ENCODE data around the gene PLEKHA4. TPM values are rescaled to one million over a fixed set of nuclear protein-coding genes. Genes with fewer than 3 reads are reported as not detected.

Gene PLEKHA4
- total and polyA plus RNA-seq, 10 of the 15 experiments (the other 5 are each of a cell fraction or from before 2014, with no cell fraction given), result 0.13 to 10.0 (median 6.4) TPM; not detected in 1

DNA sequence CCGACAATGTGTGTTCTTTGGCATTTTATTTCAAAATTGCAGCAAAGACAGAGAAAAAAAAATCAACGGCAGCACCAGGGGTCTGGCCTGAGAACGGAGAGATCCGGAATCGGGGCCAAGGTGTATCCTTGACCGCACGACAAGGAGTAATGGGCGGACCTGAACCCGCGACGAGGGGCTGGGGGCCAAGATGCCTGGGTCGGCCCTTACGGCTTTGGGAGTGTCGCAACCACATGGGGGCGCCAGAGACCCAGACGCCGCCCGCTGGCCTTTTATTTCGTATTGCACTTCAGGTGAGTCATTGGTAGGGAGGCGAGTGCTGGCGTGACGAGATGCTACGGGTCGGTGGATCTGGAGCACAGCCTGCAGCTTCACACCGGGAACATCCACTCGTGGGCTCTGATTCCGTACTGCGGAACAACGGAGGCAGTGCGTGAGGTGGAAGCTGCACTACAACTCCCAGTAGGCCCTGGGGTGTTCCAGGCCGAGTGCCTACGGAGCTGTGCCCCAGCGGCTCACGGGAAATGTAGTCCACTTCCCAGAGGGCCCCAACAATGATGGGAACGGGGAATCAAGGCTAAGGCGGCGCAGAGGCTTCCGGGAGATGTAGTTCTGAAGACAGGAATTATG lies 73.2 kb downstream of the PLEKHA4 start (continued):
- TF ChIP-seq CBX5 (IDR thresholded peaks at IDR 0.05; ENCODE audit: low read depth), result no peak
- TF ChIP-seq FOXK2 (IDR thresholded peaks at IDR 0.05), result no peak
- TF ChIP-seq BCL11A (IDR thresholded peaks at IDR 0.05; ENCODE audit: low read depth, low read length), result no peak
- no peak for TF ChIP-seq CHD1 (IDR thresholded peaks at IDR 0.05; ENCODE audit: low read depth, low read length)
- no peak for TF ChIP-seq ZZZ3 (IDR thresholded peaks at IDR 0.05; ENCODE audit: control insufficient read depth, insufficient read length, low read depth)
- TF ChIP-seq, protein P1, sequence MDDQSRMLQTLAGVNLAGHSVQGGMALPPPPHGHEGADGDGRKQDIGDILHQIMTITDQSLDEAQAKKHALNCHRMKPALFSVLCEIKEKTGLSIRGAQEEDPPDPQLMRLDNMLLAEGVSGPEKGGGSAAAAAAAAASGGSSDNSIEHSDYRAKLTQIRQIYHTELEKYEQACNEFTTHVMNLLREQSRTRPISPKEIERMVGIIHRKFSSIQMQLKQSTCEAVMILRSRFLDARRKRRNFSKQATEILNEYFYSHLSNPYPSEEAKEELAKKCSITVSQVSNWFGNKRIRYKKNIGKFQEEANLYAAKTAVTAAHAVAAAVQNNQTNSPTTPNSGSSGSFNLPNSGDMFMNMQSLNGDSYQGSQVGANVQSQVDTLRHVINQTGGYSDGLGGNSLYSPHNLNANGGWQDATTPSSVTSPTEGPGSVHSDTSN (IDR thresholded peaks at IDR 0.05; ENCODE audit: insufficient replicate concordance, low read depth, low read length), result no peak
- no peak for TF ChIP-seq SREBF2 (IDR thresholded peaks at IDR 0.05; ENCODE audit: low read length)
- no peak for TF ChIP-seq RAD51 (IDR thresholded peaks at IDR 0.05)
- no peak for TF ChIP-seq BMI1 (IDR thresholded peaks at IDR 0.05; ENCODE audit: borderline replicate concordance)
- TF ChIP-seq SRF (IDR thresholded peaks at IDR 0.05; ENCODE audit: low read depth in 2 of 2, low read length in 2 of 2), result 0 out of 4 replicates have a peak, but pooled peaks of 1 of the 2 experiments have one; percentile 51
- peak; percentile 89 for TF ChIP-seq CHD2 (IDR thresholded peaks at IDR 0.05; ENCODE audit: borderline replicate concordance, low read depth, low read length)
- peak; percentile 81; the same call in 1 of the 2 replicates for TF ChIP-seq LARP7 (IDR thresholded peaks at IDR 0.05)
- TF ChIP-seq, protein P2, sequence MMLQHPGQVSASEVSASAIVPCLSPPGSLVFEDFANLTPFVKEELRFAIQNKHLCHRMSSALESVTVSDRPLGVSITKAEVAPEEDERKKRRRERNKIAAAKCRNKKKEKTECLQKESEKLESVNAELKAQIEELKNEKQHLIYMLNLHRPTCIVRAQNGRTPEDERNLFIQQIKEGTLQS (IDR thresholded peaks at IDR 0.05; ENCODE audit: borderline replicate concordance, extremely low read depth, low read depth, low read length), result peak; percentile 60; the same call in 1 of the 2 replicates
- TF ChIP-seq IKZF2 (IDR thresholded peaks at IDR 0.05), result peak; percentile 72 to 78
- TF ChIP-seq SMC3 (IDR thresholded peaks at IDR 0.05; ENCODE audit: borderline replicate concordance, low read length), result peak; percentile 94
- peak; percentile 59 to 61; a peak in 2 of 4 replicates for TF ChIP-seq BHLHE40 (IDR thresholded peaks at IDR 0.05; ENCODE audit: borderline replicate concordance in 1 of 2, low read depth in 2 of 2, low read length in 1 of 2)
- no peak for TF ChIP-seq TCF7 (IDR thresholded peaks at IDR 0.05; ENCODE audit: borderline replicate concordance)
- TF ChIP-seq ASH2L (IDR thresholded peaks at IDR 0.05; ENCODE audit: borderline replicate concordance, low read depth), result no peak
- TF ChIP-seq MEF2A (IDR thresholded peaks at IDR 0.05; ENCODE audit: insufficient read depth, low read depth, low read length), result no peak
- no peak for TF ChIP-seq ZNF24 (IDR thresholded peaks at IDR 0.05)
- TF ChIP-seq KAT2A (conservative IDR thresholded peaks at IDR 0.05; ENCODE audit: control insufficient read depth, low read depth, low read length), result no peak
- TF ChIP-seq FOS (IDR thresholded peaks at IDR 0.05; ENCODE audit: borderline replicate concordance, extremely low read depth, insufficient read length), result no peak
- no peak for TF ChIP-seq STAT3 (IDR thresholded peaks at IDR 0.05; ENCODE audit: low read depth, low read length)
- TF ChIP-seq, protein P3, sequence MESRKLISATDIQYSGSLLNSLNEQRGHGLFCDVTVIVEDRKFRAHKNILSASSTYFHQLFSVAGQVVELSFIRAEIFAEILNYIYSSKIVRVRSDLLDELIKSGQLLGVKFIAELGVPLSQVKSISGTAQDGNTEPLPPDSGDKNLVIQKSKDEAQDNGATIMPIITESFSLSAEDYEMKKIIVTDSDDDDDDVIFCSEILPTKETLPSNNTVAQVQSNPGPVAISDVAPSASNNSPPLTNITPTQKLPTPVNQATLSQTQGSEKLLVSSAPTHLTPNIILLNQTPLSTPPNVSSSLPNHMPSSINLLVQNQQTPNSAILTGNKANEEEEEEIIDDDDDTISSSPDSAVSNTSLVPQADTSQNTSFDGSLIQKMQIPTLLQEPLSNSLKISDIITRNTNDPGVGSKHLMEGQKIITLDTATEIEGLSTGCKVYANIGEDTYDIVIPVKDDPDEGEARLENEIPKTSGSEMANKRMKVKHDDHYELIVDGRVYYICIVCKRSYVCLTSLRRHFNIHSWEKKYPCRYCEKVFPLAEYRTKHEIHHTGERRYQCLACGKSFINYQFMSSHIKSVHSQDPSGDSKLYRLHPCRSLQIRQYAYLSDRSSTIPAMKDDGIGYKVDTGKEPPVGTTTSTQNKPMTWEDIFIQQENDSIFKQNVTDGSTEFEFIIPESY (IDR thresholded peaks at IDR 0.05), result no peak
- no peak for TF ChIP-seq MYC (IDR thresholded peaks at IDR 0.05; ENCODE audit: insufficient read depth, insufficient read length, insufficient replicate concordance, low read length, severe bottlenecking)
- peak; percentile 66; the same call in 1 of the 2 replicates for TF ChIP-seq TBL1XR1 (IDR thresholded peaks at IDR 0.05; ENCODE audit: low read depth, low read length)
- TF ChIP-seq EP300 (IDR thresholded peaks at IDR 0.05; ENCODE audit: borderline replicate concordance in 1 of 2, control insufficient read depth in 1 of 2, low read depth in 2 of 2, low read length in 2 of 2), result no peak; a peak in 1 of 4 replicates
- no peak for TF ChIP-seq HDAC2 (IDR thresholded peaks at IDR 0.05)
